Stimulated activated CD4-positive, alpha-beta T cell treated with anti-CD3 and anti-CD28 coated beads, Interleukin-2, amount 100 ng/mL, for 48 hours (primary cell): ENCODE data around the gene HK1.
A peak's percentile ranks its signal among the peaks of the same experiment; 100 is the strongest.
"Not testable (repeated sequence)": the region's sequence is repeated elsewhere in the genome, so short reads cannot be mapped to it uniquely, and the experiment has no call there.

Source experiments
- DNase-seq, 2 donors: peaks; one replicate each; pipeline ENCODE4 v3.0.0-alpha.2; 2020

HK1 gene

DNA sequence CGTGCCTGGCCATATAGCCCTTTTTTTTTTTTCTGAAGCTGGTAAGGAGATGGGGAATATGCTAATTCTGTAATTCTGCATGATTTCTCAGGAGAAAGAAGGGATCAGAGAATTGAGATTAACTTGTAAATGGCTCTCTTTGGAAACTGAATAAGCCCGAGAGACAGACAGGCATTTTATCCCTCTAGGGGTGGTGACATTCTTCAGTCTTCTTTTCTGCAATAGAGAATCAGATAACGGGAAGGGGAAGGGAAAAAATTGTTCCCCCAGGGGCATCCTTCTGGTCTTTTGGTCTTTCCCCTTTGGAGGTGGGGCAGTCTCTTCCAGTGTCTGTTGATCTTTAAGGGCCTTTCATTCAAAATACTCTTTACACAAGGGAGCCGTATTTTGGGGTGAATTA lies 34.2 kb downstream of the HK1 start:
- DNase-seq = no peak

DNA sequence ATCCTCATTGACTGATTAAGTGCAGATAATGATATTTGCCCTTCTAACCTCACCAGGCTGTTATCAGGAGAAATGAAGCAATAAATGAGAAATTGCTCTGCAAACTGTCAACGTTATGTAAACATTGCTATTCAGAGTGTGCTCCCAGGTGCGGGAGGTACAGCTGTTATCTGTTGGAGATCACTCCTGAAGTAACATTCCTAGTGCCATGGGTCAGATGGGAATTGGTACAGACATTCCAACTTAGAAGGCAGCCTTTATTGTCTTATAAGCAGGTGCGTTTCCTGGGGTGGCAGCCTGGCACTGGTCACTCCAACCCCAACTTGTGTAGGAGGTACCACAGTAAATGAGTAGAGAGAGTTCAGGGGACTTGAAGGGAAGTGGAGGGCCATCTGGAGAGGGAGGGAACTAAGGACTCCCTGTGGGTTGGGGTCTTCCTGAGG lies 36.8 kb downstream of the HK1 start:
- DNase-seq = no peak

DNA sequence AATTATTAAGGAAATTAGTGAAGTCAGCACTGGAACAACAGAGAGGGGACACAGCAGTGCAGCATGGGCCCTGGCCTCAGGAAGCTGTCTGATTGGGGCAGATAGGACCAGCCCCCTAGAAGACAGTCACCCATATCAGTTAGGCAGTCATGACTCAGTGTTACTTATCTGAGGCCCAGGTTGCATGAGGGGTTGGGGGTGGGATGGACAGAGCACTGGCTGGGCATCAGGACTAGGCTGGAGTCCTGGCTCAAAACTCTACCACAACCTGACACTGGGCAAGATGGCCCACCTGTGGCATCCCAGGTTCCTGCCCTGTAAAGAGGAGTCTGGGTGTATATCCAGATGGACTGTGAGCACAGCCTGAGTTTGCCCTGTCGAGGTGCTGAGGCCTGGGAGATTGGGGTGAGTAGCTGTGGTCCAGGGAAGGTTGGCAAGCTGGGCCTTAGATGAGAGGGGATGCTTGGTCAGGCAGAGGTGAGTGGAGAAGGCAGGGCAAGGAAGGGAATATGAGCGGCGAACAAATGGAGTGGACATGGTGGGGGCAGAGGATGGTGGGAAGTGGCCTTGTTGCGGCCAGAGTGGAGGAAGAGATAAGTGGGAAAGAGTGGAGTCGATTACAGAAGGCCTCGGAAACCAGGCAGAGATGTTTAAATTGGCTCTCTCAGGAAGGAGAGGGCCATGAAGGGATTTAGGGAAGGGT lies 37.5 kb downstream of the HK1 start:
- no peak for DNase-seq

DNA sequence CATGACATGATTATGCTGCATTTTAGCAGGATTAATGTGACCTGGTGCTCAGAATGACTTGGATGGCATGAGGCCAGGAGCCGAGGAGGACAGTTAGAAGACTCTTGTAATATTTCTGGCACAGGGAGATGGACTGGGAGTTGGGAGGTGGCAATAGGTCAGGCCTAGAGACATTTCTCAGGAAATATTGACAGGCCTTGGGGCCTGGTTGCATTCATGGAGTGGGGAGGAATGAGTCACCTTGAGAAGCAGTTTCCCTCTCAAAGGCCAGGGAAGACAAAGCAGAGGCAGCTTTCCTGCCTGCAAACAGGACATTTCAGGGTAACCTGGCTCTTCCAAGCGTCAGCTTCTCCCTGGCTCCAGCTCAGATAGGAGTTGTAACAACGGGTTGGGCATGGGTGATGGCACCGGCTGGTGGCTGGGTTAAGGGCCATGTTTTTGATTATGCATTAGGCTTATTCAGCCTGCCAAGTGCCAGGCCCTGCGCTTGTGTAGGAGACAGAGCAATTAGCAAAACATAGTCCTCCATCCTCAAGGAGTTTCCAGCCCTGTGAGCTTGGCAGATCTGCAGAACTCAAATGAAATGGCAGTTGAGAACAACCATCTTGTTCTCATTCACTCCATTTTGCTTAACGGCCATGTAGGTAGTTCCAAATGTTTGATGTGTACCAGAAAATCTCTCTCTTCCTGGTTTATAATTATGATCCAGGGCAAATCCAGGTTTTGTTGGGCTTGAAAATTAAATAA lies 38.2 kb downstream of the HK1 start:
- no peak for DNase-seq

DNA sequence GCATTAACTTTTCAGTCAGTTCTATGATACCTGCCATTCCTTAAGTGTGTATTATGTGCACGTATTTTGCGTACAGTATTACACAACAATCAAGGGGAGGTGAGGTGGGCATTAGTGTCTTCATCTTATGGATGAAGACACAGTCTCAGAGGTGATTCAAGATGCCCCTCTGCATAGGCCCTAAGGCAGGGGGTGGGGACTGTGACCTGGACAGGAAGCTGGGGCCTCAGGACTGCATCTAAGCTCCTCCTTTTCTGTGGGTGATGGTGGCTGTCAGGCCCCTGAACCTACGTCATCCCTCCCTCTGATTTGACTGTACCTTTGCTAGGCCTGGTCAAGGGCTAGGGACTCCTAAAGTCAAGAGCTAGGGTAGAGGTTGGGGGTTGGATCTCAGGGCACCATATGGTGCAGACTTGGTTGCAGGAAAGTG lies 38.9 kb downstream of the HK1 start:
- no peak for DNase-seq

DNA sequence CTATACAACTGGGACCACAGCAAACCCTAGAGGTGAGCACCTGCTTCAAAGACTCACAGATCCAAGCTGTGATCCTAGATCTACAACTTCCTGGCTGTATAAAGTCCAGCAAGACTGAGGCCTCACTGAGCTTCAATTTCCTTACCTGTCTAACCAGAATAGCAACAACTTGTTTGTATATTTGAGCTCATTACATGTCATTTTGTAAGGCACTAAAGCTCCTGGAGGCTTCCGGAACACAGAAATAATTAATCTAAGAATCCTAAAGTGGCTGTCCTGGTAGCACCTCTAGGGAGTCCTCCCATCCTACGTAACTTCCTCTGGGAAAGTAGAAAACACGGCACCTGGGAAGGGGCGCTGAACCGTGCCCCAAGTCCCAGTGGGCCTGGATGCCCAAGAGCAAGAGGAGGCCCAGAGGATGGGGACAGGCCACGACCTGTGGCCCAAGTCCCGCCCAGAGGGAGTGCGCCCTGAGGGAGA lies 39.4 kb downstream of the HK1 start:
- DNase-seq = no peak

DNA sequence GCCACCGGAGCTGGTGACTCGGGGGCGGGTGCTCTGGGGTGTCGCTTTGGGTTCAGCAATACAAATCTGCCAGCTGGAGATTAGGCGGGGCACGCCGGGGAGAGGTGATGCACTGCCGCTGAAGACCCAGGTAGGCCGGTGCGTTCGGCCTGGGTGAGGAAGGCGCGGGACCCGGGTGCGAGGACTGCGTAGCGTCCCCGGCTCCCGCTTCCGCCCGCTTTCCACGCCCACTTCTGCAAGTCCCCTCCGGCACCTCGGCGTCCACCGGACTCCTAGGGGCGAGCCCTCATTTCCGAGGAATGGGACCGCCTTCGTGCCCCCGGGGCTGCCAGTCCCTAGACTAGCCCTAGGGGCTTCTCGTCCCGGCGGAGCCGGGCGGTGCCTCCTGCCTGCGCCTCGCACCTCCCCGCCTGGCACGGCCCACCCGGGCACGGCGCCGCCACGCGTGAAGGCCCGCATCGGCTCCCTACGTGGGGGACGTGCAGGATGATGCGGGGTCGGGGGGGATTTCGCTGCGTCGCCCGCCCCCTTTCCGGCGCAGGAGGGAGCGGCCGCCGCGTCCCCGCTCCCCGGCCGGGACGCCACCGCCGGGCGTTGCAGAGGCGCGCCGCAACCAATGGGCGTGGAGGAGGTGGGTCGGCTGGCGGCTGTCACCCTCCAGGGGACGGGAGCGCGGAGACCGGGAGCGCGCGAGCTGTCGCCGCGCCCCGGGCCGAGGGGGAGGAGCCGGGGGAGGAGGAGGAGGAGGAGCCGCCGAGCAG lies 40.0 kb downstream of the HK1 start:
- peak; percentile 87 to 90 for DNase-seq

DNA sequence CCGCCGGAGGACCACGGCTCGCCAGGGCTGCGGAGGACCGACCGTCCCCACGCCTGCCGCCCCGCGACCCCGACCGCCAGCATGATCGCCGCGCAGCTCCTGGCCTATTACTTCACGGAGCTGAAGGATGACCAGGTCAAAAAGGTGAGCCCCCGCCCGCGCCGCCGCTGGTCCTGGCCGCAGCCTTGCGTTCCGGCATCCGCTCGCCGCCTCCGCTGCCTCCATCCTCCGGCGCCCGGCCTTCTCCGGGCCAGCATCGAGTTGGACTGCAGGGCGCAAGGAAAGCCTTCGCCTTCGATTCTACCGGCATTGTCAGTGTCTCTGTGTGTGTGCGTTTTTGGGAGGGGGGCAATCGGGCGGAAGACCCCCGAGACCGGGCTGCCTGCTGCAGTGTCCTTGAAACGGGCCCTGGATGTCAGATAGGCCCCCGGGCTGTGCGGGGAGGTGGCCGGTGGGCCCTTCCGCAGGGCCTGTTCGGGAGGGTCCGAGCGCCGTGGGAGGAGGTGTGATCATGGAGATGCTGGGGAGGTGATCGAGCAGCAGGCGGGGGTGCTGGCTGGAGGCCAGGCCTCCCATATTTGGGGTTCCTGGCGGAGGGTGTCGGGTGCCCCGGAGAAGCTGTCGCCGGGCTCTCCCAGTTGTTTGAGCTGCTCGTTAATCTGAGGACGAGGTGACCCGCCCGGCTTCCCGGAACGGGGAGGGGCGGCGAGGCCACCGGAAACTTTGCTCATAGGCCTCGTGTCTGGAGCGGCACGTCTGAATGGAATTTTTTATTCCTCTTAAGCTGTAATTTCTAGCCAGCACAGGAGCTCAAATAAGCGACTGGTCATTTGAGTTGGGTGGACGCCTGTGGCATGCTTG lies 40.8 kb downstream of the HK1 start:
- peak; percentile 71 for DNase-seq

DNA sequence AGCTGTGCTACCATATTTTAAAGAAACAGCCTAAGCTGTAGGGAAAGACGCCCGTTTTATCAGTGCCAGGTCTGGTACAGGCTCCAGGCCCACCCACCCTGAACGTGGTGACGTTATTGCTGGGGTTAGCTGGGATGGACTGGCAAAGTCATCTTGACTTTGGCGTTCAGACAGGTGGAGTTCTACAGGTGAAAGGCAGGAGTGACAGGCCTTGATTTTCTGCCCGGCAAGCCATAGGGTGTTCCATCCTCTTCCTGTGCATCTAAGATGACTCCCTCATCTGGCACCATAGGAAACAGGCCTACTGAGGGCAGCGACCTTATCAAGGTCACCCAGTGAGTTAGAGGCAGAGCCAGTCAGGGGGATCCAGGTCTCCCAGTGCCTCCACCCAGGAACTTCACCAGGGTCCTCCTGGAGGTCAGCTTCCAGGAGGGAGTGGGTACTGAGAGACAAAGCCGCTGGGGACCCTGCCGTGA lies 41.6 kb downstream of the HK1 start:
- no peak for DNase-seq

DNA sequence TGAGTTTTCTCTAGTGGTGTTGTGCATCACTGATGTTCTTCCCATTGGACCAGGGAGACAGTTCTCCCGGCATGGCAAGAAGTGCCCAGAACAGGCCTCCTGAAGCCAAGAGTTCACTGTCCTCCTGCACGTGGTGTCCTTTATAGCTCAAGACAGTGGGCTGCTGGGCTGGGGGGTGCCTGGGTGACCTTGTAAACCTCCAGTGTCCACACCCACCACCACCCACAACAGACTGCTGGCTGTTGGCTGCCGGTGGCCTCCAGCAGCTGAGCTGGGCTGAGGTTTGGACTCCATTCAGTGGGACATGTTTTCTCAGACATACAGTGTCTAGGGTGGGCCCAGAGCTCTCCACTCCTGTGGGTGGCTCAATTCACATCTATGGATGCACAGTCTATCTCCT lies 42.2 kb downstream of the HK1 start:
- DNase-seq = no peak

DNA sequence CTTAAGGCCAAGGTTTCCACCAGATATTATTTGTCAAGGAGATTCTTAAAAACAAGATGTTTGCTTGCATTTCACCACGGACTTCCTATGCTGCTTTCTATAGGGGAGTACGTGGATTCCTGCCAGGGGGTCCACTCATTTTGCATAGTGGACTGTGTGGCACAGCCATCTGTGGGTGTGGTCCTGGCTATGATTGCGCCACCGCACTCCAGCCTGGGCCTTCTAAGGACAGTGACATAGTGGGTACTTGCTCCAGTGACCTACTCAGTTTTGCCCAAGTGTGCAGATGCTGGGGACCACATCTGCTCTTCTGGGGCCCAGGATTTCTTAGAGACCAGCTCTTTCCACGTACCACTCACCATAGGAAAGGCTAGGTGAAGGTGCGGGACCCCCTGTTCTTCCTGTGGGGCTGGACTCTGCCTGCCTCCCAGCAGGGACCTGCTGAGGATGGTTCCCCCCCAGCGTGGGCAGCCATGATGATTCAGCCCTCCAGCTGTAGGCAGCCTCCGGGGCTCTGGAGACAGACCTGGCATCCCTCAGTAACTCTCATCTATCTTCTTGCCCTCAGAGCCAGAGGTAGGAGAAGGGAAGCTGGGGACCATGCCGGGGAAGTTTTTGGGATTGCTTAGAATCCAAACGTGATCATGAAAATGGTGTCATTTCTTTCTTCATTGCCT lies 42.9 kb downstream of the HK1 start:
- DNase-seq = no peak

DNA sequence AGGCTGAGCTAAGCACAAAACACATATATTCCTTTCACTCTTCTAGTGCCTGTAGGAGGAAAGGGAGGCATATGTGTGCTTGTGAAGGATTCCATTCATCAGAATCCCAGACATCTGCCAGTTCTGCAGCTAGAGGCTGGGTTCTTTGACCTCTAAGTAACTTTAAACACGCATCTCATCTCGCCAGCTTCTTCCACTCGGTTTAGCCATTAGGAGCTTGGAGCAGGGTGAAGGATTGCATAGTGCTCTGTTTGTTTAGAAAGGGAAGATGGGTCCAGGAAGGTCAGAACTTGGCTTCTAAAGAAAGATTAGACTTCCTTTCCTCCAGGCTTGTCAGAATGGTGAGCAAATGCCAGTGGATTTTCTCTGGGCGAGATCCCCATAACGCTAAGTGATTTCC lies 43.6 kb downstream of the HK1 start:
- DNase-seq = no peak

DNA sequence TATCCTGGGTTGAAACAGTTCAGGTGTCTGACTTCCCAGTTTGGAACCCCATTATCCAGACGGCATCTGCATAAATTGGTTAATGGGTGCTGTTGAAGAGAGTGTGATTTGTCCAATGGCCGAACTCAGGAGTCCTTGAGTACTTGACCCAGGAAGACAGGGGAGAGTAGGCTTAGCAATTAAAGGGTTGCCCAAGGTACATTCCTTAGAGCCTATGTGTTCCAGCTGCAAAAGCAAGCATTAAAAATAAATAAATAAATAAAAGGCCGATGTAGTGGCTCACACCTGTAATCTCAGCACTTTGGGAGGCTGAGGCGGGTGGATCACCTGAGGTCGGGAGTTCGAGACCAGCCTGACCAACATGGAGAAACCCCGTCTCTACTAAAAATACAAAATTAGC lies 44.0 kb downstream of the HK1 start:
- not testable (repeated sequence) for DNase-seq

DNA sequence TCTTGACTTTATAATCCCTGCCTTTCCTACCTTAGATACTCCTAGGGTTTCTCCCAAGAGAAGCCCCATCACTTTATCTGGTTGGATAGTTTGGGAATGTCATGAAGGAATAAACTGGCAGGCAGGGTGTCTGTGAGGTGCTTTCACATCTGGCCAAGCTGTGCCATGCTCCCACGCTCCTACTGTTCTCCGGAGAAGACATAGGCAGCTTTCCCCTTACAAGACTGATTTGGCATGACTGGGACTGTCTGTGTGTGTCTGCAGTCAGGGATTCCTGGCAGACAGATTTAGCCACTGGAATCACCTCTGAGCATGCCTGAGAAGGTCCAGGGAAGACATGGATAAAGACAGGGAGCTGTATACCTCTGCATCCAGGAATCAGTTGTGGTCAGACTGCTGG lies 45.3 kb downstream of the HK1 start:
- no peak for DNase-seq

DNA sequence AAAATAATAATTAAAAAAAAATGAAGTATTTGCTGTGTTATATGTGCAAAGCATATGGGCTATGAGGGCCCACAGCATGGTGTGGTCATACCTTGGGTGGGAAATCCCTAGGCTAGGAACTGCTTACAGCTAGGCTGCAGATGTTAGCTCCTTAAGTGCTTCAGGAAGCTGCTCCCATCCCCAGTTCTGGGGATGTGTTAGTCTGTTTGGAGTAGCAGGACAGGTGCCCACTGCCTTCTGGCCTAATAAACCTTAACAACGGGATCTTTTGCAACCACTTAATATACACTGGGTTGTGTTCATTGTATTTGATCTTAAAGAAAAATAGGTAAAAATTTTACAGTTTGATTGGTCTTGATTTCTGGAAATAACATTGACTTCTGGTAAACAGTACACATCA lies 46.3 kb downstream of the HK1 start:
- DNase-seq = no peak

DNA sequence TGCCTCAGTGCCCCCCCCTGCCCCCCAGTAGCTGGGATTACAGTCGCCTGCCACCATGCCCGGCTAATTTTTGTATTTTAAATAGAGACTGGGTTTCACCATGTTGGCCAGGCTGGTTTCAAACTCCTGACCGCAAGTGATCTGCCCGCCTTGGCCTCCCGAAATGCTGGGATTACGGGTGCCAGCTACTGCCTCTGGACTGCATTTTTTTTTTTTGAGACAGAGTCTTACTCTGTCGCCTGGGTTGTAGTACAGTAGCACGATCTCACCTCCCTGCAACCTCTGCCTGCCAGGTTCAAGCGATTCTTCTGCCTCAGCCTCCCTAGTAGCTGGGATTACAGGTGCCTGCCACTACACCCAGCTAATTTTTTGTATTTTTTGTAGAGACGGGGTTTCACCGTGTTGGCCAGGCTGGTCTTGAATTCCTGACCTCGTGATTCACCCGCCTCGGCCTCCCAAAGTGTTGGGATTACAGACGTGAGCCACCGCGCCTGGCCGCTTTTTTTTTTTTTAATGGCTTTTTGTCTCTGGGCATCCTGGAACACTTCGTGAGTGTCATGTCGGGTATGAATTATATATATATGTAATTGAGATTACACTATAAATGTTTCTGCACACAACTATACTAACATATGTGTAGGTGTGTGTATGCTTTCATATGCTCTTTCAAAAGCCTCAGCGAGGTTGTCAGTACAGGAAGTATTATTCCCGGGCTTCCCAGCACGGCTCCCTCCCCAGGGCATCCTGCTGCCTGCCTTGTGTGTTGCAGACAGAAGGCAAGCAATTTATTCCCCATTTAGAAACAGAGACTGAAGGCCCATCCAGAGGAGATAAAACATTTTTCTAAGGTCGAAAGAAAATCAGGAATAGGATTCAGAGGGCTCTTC lies 47.6 kb downstream of the HK1 start:
- not testable (repeated sequence) for DNase-seq

DNA sequence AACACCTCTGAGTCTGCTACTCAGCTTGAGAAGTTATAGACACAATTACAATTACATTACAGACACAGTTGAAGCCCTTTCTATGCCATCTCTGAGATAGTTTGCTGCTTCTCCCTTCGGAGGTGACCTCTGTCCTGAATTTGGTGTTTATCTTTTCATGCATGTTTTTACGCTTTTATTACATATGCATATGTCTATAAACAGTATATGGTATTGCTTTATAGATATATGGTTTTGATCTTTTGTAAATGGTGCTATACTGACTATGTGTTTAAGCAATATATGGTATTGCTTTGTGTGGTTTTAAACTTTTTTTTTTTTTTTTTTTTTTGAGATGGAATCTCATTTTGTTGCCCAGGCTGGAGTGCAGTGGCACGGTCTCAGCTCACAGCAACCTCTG lies 48.4 kb downstream of the HK1 start:
- DNase-seq = no peak

DNA sequence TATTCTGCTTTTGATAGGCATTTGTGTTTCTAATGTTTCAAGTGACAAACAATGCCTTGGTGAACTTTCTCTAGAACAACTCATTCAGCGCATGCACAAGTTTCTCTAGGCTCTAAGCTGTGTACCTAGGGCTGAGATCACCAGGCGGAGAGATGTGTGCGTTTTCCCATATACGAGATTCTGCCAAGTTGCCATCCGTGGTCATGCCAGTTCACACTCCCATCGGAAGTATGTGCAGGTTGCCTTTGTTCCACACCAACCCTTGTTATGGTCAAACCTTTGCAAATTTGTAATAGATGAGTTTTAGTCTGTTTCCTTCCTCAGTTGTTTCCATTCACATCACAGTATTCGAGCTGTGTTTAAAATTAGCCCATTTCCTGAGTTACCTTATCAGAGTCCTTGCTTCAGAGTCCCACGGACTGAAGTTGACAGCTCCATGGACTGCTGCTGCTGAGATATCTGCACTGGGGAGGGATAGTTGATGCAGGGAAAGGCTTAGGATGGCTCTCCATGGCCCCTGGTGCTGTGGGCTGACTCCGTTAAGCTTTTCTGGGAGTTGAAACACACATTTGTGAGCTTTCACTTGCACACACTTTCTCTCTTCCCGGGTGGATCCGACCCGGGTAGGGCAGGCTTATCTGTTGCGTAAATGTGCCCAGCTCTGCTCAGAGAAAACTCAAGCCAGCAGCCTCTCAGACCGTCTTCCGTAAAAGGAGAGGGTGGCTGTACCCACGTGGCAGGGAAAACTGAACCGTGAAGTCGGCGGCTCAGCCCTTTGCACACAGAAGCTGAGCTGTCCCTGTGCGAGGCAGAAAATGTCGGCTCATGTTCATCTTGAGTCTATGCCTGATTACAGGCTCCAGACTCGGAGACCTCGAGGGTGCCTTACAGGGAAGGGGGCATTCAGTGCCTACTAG lies 49.4 kb downstream of the HK1 start:
- DNase-seq = no peak

DNA sequence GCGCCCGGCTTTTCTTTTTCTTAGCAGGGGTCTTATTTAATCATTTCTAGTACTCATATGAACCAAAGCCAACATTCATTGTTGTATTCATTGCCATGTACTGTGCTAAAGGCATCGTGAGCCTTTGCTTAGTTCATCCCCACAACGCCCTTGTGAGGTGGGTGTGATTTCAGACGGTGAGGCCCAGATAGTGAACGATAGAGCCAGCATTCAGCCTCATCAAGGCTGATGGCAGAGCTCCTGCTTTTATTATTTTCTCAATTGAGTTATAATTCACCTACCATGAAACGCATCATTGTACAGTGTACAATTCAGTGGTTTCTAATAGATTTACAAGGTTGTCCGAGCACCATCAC lies 50.1 kb downstream of the HK1 start:
- no peak for DNase-seq

DNA sequence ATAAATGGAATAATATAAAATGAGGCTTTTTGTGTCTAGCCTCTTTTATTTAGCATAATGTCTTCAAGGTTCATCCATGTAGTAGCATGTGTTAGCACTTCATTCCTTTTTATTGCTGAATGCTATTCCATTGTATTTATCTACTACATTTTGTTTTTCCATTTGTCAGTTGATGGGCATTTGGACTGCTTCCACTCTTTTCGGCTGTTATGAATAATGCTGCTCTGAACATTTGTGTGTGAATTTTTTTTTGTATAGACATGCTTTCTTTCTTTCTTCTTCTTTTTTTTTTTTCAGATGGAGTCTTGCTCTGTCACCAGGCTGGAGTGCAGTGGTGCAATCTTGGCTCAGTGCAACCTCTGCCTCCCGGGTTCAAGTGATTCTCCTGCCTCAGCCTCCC lies 50.6 kb downstream of the HK1 start:
- DNase-seq = not testable (repeated sequence)
